Activated CD8-positive, alpha-beta memory T cell treated with anti-CD3 and anti-CD28 coated beads for 24 hours (primary cell): ENCODE results near the gene C1QTNF2.
A peak's percentile ranks its signal among the peaks of the same experiment; 100 is the strongest.

ENCODE experiments used
- DNase-seq: peaks from one replicate; pipeline ENCODE4 v3.0.0-alpha.2; 2020

Gene C1QTNF2, protein sequence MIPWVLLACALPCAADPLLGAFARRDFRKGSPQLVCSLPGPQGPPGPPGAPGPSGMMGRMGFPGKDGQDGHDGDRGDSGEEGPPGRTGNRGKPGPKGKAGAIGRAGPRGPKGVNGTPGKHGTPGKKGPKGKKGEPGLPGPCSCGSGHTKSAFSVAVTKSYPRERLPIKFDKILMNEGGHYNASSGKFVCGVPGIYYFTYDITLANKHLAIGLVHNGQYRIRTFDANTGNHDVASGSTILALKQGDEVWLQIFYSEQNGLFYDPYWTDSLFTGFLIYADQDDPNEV

DNA sequence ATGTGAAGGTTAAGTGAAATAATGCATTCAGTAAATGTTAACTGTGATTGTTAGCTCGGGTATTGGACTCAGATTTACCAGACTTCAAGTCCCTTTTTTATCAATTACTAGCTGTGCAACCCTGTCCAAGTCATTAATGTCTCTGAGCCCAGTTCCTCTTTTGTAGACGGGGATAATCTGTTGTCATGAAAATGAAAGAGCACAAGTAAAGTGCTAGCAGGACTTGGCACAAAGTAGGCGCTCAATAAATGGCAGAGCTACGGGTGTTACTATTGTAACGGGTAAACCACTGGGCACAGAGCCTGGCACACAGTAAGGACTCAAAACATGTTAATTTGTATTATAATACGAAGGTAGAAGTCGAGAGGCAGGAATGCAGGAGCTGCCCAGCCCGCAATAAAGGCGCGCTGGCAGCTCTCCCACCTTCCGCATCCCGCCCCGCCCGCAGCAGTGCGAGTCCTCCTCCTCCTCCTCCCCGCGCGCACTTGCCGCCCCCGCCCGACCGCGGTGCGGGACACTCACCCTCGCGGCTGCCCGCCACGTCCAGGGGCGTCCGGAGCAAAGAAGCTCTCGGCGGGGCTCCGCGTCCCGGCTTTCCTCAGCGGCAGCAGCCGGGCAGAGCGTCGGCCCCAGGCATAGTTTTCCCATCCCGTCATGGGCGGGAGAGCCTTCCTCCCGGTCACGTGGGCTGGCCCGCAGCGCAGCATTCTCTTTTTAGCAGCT lies at the start of gene C1QTNF2:
Gene C1QTNF2, minus strand, starts transcription at position 637 of the 723 bp plus-strand sequence. CDS start 15,615 bp downstream, outside the sequence.
- DNase-seq: no peak

DNA sequence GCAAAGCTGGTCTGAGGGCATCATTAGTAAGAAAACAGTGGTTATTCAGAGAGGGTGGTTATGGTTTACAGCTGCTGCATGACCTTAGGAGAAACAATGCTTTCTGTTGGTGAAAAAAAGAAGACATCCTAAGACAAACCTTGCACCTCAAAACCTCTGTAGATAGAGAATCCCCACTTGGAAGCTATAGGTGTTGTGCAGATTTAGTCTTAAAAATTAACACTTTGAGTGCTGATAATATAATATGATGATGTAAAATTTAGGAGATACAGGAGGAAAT lies 49.8 kb upstream of the C1QTNF2 start:
- no peak for DNase-seq

DNA sequence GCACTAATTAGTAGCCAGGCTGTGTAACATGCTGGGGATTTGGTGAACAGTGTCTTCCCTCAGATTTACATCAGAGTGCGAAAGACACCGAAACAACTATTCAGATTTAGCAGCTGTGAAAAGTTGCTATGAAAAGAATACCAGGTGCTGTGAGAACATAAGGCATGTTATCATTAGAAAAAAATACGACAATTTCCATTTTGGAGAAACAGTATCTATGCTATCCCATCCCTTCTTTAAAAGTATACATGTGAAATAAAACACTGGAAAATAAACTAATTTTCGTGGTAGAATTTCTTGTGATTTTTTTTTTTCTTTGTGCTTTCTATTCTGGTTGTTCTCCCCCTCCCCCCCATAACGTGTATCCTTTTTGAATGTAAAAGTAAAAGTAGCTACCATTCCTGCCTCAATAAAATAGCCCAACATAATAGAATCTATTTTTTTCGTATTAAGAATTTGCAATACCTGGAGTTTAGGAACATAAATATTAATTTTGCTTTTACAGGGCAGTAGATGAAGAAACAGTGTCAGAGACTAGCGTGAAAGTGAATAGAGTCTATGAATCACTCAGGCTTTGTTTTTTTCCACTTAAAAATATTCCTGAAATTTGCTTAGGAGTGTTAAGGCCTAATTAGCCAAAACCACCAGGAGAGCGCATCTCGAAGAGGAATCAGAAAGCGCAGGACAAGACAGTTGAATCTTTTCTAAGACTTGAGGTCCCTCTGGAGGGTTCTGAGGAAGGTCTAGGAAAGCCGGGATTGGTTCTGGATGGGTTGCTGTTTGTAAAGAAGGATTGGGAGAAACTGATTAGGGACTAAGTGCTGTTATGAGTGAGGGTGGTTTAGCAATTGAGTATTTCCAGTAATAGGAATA lies 49.3 kb upstream of the C1QTNF2 start:
- DNase-seq: no peak

DNA sequence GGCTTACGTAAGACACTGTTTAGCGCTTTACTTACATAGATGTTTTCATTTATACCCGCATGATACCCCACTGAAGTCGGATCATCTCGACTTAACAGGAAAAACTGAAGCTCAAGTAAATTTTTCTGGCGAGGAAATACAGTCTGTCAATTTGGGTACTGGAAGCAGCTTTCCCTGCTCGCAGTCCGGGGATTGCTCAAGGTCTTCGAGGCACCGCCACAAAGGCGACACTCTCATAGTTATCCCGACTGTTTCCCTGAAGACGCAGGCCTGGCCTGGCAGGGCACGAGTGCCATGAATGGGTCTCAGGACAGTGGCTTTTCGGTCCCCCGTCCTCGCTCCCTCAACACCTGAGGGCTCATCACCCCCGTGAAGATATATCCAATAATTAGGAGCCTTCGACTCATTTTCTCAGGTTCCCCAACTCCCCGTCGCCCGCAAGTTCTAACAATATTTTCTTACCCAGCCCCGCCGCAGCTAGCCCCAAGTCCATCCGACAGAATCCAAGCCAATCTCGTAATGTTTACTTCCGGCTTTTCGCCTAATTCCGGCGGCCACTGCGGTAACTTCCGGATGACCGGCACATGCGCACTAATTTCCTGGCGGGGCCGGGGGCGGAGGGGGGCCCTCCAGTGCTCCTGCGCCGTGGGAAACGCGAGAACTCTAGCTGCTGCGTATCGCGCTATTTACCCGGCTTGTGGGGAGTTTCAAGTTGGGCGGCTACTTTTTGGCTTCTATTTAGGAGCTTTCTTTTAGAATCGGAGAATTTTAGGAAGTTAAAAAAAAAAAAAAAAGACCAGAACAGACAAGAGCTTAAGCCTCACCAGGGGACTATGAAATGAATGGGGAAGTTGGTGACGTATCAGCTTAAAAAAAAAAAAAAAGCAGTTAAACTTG lies 48.4 kb upstream of the C1QTNF2 start, which contains the start of gene SLU7:
Gene SLU7, minus strand, starts transcription at position 521 of the 897 bp plus-strand sequence. CDS start 3,787 bp downstream, outside the sequence.
- DNase-seq: peak; percentile 96

DNA sequence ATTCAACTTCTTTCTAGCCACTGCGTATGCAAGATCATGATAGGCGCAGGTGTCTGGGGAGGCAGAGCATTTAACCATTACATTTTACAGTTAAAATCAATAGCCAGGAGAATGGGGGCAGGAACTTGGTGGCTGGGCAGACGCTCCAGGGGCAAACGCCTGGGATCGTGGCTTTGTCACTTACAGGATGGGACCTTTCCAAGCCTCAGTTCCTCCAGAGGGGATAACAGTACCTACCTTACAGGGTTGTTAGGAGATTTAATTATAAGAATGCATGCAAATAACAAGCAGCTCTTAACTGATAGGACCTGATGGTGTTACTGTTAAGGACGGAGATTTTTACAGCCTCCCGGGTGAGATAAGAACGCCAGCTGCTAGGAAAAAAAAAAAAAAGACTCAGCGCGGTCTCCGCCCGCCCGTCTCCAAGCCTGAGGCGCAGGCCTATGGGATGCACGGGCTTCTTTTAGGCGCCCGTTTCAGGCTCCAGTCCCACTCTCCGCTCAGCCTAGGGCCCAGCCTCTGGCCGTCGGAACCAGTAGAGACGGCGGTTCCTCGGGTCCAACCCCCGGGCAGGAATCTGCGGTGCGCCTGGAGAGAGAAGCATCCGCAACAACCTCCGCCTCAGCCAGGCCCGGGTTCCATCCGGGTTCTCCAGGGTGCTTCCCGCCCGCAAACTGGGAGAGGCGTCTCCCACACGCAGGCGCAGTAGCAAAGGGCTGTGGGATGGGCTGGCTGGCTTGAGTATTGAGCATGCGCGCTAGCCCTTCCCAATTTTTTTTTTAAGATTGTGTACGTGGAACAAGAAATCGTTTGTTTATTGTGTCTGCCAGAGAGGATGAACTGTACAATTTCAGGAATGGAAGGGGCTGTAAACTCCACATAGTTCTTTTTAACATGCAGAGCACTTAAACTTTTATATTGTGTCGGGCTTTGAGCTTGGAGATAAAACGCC lies 29.3 kb upstream of the C1QTNF2 start, which contains the start of gene FAM200C:
Gene FAM200C, minus strand, starts transcription at position 653 of the 952 bp plus-strand sequence. CDS start 4,564 bp downstream, outside the sequence.
- peak; percentile 87 for DNase-seq

DNA sequence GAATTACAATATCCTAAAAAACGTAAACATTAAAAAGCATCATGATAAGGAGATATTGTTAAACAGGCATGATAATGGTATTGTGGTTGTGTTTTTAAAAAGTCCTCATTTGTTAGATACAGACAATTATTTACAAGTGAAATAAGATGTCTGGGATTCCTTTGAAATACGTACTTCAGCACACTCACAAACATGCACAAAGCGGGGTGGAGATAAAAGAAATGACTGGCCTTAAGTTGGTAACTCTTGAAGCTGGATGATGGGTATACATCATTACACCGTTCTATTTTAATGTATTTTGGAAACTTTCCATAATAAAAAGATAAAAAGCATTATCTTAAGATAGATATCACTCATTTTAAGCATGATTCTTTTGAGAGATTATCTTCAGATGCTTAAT lies 28.4 kb upstream of the C1QTNF2 start:
- DNase-seq: no peak

DNA sequence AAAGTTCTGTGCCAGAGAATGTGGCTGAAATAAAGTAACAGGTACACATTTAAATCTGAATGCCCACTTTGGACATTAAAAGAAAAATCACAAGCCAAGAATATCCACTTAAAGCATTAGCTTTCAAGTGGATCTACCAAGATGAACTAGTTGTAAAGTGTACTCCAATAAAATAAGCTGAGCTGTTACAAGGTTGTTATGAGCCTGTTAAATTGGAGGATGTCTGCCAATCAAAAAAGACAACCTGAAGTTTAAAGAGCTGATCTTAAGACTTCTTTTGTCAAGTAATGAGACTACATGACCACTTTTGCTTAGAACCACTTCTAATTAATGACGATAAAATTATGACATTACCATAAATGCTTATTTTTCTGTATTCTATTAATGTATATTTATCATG lies 27.1 kb upstream of the C1QTNF2 start:
- no peak for DNase-seq

DNA sequence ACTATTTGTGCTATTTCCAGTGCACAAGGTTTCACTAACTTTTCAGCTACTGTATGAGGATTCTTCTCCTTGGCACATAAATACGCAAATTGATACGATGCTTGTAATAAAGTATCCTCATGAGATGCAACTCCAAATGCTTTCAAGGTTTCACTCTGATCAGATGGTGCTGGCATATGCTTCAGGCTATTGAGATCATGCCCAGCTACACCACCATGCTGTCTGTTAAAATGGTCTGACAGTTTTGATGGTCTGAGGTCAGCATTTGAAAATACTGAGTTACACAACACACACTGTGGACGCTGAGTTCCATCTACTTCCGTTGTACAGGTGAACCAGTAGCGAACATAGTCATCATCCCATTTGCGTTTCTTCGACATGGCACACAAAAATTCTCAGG lies 24.7 kb upstream of the C1QTNF2 start:
- no peak for DNase-seq

DNA sequence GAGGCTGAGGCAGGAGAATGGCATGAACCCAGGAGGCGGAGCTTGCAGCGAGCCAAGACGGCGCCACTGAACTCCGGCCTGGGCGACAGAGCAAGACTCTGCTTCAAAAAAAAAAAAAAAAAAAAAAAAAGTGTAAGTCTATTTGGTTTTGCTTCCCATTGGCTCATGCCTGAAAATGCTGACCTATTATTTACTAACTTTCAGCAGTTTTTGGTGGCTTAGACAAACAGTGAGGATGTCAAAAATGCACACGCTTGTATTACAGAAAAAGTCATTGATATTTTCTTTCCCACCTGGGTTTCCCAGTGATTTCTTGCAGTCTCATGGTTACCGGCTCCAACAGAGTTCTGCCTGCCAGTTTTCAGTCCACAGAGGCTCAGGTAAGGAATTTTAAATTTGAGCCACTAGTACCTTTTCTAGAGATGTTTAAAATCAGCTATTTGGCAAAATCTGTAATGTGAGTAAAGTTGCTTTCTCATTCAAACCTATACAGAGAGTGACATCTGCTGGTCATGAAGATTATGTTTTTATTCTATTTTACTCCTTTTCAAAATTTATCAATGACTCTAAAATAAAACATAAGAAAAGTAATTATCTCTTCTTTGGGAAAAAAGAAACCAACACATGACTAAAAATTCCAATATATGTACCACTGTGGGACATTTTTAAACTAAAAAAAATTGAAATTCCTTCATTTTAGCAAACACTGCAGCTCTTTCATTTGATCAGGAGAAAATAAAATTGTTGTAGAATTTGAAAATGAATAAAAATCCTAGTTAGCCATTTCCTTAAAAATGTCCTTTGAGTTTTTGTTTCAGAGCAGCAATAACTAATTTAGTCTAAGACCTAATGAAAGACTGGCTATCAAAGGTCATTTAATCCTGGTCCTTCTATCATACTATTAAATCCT lies 20.6 kb upstream of the C1QTNF2 start:
- DNase-seq: no peak

DNA sequence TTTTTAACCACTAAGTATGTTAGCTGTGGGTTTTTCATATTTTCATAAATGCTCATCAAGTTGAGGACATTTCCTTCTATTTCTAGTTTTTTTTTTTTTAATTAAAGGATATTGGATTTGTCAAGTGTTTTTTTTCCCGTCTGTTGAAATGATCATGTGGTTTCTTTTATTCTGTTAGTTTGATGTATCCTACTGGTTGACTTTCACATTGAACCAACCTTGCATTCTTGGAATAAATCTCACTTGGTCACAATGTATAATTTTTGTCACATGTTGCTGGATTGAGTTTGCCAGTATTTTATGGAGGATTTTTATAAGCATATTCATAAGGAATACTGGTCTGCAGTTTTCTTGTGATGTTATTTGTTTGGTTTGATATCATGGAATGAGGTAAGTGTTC lies 17.0 kb upstream of the C1QTNF2 start:
- no peak for DNase-seq

DNA sequence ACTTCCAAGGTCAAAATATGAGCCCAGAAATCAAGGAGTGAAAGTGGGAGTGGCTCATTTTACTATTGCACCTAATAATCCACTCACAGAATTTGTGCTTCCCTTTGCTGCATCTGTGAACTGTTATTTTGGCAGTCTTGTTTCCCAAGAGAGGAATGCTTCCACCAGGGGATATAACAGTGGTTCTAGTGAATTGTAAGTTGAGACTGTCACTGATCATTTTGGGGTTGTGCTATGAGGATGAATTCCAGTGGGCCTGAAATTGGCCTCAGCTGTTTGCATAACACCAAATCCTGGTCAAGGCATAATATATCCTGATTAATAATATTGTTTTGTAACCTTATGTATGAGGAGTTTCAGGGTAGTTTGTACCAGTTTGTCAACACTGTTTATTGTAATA lies 15.1 kb upstream of the C1QTNF2 start:
- DNase-seq: no peak

DNA sequence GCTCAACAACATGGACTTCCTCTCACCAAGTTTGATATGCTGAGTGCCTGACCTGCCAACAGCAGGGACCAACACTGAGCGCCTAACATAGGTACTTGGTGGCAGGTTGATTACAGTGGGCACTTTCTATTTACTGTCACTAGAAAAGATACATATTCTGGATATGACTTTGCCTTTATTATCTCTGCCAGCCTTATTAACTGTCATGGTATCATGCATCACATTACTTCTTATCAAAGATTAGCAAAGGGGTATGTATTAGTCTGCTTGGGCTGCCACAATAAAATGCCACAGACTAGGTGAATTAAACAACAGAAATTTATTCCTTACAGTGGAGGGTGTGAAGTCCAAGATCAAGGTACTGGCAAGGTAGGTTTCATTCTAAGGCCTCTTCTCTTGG lies 14.3 kb upstream of the C1QTNF2 start:
- DNase-seq: no peak

DNA sequence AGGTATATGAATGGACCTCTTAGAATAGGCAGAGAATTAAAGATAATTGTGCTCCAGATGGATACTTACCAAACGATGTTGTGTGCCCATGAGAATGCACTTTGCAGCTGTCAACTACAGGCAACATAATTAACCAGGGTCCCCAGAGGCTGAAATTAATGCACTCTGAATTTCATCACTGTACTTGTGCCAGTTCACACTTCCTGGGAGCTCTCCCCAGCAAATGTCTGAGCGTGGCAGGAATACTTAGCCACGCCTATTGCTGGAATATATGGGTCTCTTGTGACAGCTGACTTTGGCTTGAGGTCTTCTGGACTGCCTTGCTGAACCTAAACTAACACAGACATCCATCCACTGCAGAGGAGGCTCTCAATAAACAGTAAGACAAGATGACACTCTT lies 11.9 kb upstream of the C1QTNF2 start:
- no peak for DNase-seq

DNA sequence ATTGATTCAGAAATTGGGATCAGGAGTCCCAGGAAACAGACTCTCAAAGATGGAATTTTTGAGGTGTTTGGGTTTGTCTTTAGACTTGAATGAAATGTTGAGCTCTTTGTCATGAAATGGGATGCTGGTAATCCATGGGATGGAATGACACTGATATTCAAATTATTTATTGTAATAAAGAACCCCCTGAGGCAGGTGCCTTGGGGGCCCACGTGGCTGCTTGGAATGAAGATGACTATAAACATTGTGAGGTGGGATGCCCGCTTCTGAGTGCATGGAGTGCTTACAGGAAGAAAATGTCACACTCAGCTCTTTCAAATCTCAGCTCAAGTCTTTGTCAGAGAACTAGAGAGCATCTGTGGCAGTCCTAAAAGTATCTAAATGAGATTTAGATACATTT lies 9.6 kb upstream of the C1QTNF2 start:
- DNase-seq: no peak

DNA sequence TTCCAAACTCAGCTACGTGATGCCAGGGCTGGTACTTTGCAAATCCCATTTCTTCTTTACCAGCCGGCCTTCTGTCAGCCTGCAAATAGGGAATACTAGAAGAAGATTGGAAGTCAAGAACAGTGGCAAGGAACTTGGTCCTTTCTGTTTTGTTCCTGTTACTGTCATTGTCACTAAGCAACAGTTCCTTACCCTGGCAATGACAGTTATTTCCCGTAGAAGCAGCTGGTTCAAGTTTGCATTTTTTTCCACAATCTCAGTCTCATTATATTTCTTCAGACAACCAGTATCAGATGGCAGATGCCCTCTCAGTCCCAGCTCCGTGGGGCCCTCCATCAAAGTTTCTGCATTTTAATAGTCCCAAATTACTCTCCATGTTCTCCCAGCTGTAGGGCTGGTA lies 9.1 kb upstream of the C1QTNF2 start:
- no peak for DNase-seq

DNA sequence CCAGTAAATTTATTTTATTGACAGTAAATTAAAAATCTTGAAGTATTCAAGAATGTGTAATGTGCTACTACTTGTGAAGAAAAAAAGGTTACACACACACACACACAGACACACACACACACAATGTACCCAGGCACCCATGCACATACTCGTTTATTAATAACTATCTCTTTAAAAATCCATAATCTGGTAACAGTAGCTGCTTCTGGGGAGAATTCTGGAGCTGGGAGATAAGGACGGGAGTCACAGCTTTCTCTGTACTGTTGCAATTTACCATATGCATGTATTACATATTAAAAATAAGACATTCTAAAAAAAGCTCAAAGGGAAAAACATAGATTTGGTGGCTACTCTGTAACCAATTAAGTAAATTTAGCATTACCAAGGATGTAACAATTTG lies 7.9 kb upstream of the C1QTNF2 start:
- no peak for DNase-seq

DNA sequence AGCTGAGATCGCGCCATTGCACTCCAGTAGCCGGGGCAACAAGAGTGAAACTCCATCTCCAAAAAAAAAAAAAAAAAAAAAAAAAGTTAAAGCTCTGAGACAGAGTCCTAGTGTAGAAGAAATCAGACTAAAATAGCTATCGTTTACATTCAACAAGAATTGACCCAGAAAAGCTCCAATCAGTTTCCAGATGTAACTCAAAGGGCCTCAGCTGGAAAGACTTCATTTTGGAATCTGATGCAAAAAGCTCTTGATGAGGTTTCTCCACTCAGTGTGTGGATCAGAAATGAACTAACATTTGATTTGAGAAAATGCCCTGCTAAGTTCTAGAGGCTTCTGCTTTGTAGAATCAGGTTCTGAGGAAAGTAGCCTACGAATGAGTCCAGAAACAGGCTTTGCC lies 7.2 kb upstream of the C1QTNF2 start:
- DNase-seq: no peak

DNA sequence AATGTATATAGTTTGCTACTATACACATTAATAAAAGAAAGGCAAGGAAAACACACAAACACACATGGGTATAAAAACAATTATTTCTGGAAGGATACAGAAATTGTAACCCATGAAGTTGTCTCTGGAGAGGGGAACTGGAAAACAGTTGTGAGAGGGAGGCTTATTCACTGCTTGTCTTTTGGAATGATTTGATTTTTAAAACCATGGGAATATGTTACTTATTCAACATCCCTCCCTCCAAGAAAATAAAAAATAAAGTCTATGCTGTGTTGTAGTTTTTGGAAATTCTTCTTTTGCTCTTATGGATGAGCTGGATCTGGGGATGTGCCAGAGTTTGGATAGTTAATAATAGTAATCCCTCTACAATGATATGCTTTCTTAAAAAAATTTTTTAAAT lies 6.0 kb upstream of the C1QTNF2 start:
- no peak for DNase-seq

DNA sequence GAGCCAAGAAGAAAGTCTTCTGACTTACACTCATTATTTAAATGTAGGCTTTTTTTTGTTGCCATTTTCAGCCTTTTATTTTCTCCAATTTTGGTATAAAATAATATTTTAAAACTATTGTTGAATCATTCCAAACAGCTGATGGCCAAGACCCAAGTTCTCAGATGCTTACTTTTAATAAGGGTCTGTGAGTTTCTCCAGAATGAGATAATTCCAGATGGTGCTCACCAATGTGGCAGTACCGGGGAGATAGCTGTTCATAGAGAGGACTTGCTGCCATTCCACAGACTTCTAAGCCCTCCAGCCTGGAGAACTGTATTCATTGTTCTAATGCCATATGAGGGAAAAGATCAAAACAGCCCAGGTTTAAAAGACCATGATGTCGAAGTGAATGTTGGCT lies 5.3 kb upstream of the C1QTNF2 start:
- DNase-seq: no peak

DNA sequence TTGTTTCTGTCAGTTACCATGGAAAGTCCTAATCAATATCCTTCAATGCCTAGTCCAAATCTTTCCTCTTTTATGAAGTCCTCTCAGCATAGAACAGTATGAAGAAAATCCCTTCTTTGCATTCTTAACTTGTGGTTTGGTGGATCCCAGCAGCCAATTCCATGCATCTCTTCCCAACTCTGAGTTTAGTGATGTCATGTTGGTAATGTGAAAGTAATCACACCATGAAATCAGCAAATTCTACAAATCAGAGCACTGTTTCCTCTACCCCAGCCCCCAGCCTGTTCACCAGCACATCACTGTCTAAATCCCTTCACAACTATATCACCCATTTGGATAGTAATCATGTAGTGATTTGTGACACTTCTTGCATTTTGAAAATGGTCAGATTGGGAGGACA lies 4.7 kb upstream of the C1QTNF2 start:
- no peak for DNase-seq
